HG02588 (cell line): ENCODE measurements around the gene ZNF771.
"Not testable (repeated sequence)": the region's sequence is repeated elsewhere in the genome, so short reads cannot be mapped to it uniquely, and the experiment has no call there.

Source experiments
- ATAC-seq: cut with Tn5 transposase; IDR thresholded peaks from one replicate; pipeline ENCODE4 v1.9.1; 2021; ENCODE audit warnings: mild to moderate bottlenecking, moderate library complexity; ENCODE audit not compliant: unreplicated experiment

Gene ZNF771

GRCh38 chr16:30458561-30459394 lies 51.4 kb downstream of the ZNF771 start:
- peak; percentile 72 for ATAC-seq

GRCh38 chr16:30459456-30459855 lies 52.0 kb downstream of the ZNF771 start:
- no peak for ATAC-seq

GRCh38 chr16:30461426-30461825 lies 54.0 kb downstream of the ZNF771 start:
- ATAC-seq: not testable (repeated sequence)

- ATAC-seq: no peak
Observed at GRCh38 chr16:30464078-30464477, 56.7 kb downstream of the ZNF771 start.
